ENCODE measurements around the gene RPS6KC1. TPM values are rescaled to one million over a fixed set of nuclear protein-coding genes. Genes with fewer than 3 reads are reported as not detected.
A peak's percentile ranks its signal among the peaks of the same experiment; 100 is the strongest.

RPS6KC1 gene
- total RNA-seq, 1 donor from 2014 or later = 25.6 TPM

GRCh38 chr1:213244664-213245091, 193.6 kb downstream of the RPS6KC1 start:
- TF ChIP-seq CTCF (IDR thresholded peaks at IDR 0.05; ENCODE audit: insufficient read depth, low read depth, low read length) = peak; percentile 93
- TF ChIP-seq EZH2 (IDR thresholded peaks at IDR 0.05; ENCODE audit: insufficient read depth, low read length) = no peak

GRCh38 chr1:213245260-213245910, 194.3 kb downstream of the RPS6KC1 start:
- DNase-seq (ENCODE audit: low read depth) = no peak
- Mint-ChIP-seq H3K4me1 (ENCODE audit: low read depth, unreplicated experiment) (peaks cover 2% of the 10 kb centered on the region), H3K27ac (ENCODE audit: unreplicated experiment) (no peak overlapping the region), H3K27me3 (ENCODE audit: low read depth, unreplicated experiment) (no peaks in the 10 kb centered on the region), H3K9me3 (ENCODE audit: unreplicated experiment) (no peaks in the 10 kb centered on the region), H3K4me3 (ENCODE audit: unreplicated experiment) (no peak overlapping the region), H3K36me3 (ENCODE audit: low read depth, unreplicated experiment) (peaks cover 3% of the 10 kb centered on the region)
- Histone ChIP-seq H3K4me1 (ENCODE audit: insufficient read depth, low read length) (no peaks in the 10 kb centered on the region), H3K27ac (ENCODE audit: low read depth, low read length) (no peak overlapping the region), H3K4me2 (ENCODE audit: low read length) (no peak overlapping the region), H3K27me3 (ENCODE audit: insufficient read depth, low read length) (no peaks in the 10 kb centered on the region), H3K79me2 (ENCODE audit: insufficient read depth, low read length) (no peaks in the 10 kb centered on the region), H2AFZ (ENCODE audit: low read depth, low read length) (no peak overlapping the region), H3K9ac (ENCODE audit: low read length) (no peak overlapping the region), H3K9me3 (ENCODE audit: insufficient read depth, low read depth, low read length) (no peaks in the 10 kb centered on the region), H3K36me3 (ENCODE audit: insufficient read depth, low read length) (peaks cover 5% of the 10 kb centered on the region), H3K4me3 (ENCODE audit: insufficient read depth, low read depth, low read length) (no peak overlapping the region), H4K20me1 (ENCODE audit: insufficient read depth, low read length) (no peaks in the 10 kb centered on the region)
- FAIRE-seq = no peak
- no peak for TF ChIP-seq CTCF (IDR thresholded peaks at IDR 0.05; ENCODE audit: insufficient read depth, low read depth, low read length)
- TF ChIP-seq EZH2 (IDR thresholded peaks at IDR 0.05; ENCODE audit: insufficient read depth, low read length) = no peak

More at GRCh38 chr1:213244664-213245091, 193.6 kb downstream of the RPS6KC1 start:
- no peak overlapping the region for H3K27ac ChIP-seq (ENCODE audit: low read depth, low read length)
- Mint-ChIP-seq H3K9me3 (ENCODE audit: unreplicated experiment) (no peaks in the 10 kb centered on the region), H3K27ac (ENCODE audit: unreplicated experiment) (no peak overlapping the region), H3K36me3 (ENCODE audit: low read depth, unreplicated experiment) (peaks cover 3% of the 10 kb centered on the region), H3K27me3 (ENCODE audit: low read depth, unreplicated experiment) (no peaks in the 10 kb centered on the region), H3K4me3 (ENCODE audit: unreplicated experiment) (no peak overlapping the region), H3K4me1 (ENCODE audit: low read depth, unreplicated experiment) (peaks cover 2% of the 10 kb centered on the region)
- no peak overlapping the region for H3K9ac ChIP-seq (ENCODE audit: low read length)
- peaks cover 5% of the 10 kb centered on the region for H3K36me3 ChIP-seq (ENCODE audit: insufficient read depth, low read length)
- no peaks in the 10 kb centered on the region for H4K20me1 ChIP-seq (ENCODE audit: insufficient read depth, low read length)
- H3K27me3 ChIP-seq (ENCODE audit: insufficient read depth, low read length) = no peaks in the 10 kb centered on the region
- H3K79me2 ChIP-seq (ENCODE audit: insufficient read depth, low read length) = no peaks in the 10 kb centered on the region
- H3K4me3 ChIP-seq (ENCODE audit: insufficient read depth, low read depth, low read length) = no peak overlapping the region
- no peaks in the 10 kb centered on the region for H3K4me1 ChIP-seq (ENCODE audit: insufficient read depth, low read length)
- FAIRE-seq (peak; percentile 39), DNase-seq (ENCODE audit: low read depth) (peak; percentile 33)
- H3K4me2 ChIP-seq (ENCODE audit: low read length) = no peak overlapping the region
- no peak overlapping the region for H2AFZ ChIP-seq (ENCODE audit: low read depth, low read length)
- H3K9me3 ChIP-seq (ENCODE audit: insufficient read depth, low read depth, low read length) = no peaks in the 10 kb centered on the region

GRCh38 chr1:213247038-213247437, 196.0 kb downstream of the RPS6KC1 start:
- no peaks in the 10 kb centered on the region for H3K9me3 Mint-ChIP-seq (ENCODE audit: unreplicated experiment)
- H3K27me3 ChIP-seq (ENCODE audit: insufficient read depth, low read length) = no peaks in the 10 kb centered on the region
- no peak overlapping the region for H2AFZ ChIP-seq (ENCODE audit: low read depth, low read length)
- no peak overlapping the region for H3K9ac ChIP-seq (ENCODE audit: low read length)
- H3K4me1 Mint-ChIP-seq (ENCODE audit: low read depth, unreplicated experiment) = peaks cover 2% of the 10 kb centered on the region
- no peaks in the 10 kb centered on the region for H3K9me3 ChIP-seq (ENCODE audit: insufficient read depth, low read depth, low read length)
- TF ChIP-seq EZH2 (IDR thresholded peaks at IDR 0.05; ENCODE audit: insufficient read depth, low read length) = no peak
- TF ChIP-seq CTCF (IDR thresholded peaks at IDR 0.05; ENCODE audit: insufficient read depth, low read depth, low read length) = no peak
- FAIRE-seq (no peak), DNase-seq (ENCODE audit: low read depth) (no peak)
- H3K36me3 Mint-ChIP-seq (ENCODE audit: low read depth, unreplicated experiment) = no peaks in the 10 kb centered on the region
- no peak overlapping the region for H3K4me2 ChIP-seq (ENCODE audit: low read length)
- H3K27me3 Mint-ChIP-seq (ENCODE audit: low read depth, unreplicated experiment) = no peaks in the 10 kb centered on the region
- H3K27ac ChIP-seq (ENCODE audit: low read depth, low read length) = no peak overlapping the region
- H3K4me3 ChIP-seq (ENCODE audit: insufficient read depth, low read depth, low read length) = no peak overlapping the region
- no peaks in the 10 kb centered on the region for H3K79me2 ChIP-seq (ENCODE audit: insufficient read depth, low read length)
- H3K27ac Mint-ChIP-seq (ENCODE audit: unreplicated experiment) = no peak overlapping the region
- no peaks in the 10 kb centered on the region for H4K20me1 ChIP-seq (ENCODE audit: insufficient read depth, low read length)
- no peaks in the 10 kb centered on the region for H3K4me1 ChIP-seq (ENCODE audit: insufficient read depth, low read length)
- no peaks in the 10 kb centered on the region for H3K36me3 ChIP-seq (ENCODE audit: insufficient read depth, low read length)
- no peak overlapping the region for H3K4me3 Mint-ChIP-seq (ENCODE audit: unreplicated experiment)

Data from astrocyte (in vitro differentiated cells and primary cell).